Stomach (tissue), 4 donors: Measurements from ENCODE around the gene LSG1.

Experiments used
- CTCF ChIP-seq, 7 experiments: fragments of 450-650 bp in 4 of 7; fragments of 200-600 bp in 3 of 7; sonication (generic) in 3 of 7; IDR thresholded peaks; one replicate each; pipeline ENCODE4 v1.5.1; 2016 to 2019; ENCODE audit warnings: antibody characterized with exemption in 7 of 7, control low read depth in 2 of 7, mild to moderate bottlenecking in 1 of 7
- EP300 ChIP-seq: sonication (generic); formaldehyde crosslinking; IDR thresholded peaks from one replicate; pipeline ENCODE4 v1.6.1; 2017; ENCODE audit warnings: antibody characterized with exemption
- POLR2A ChIP-seq, 4 donors: fragments of 450-650 bp; IDR thresholded peaks; one replicate each; pipeline ENCODE4 v1.6.1; 2016; ENCODE audit warnings: antibody characterized with exemption in 4 of 4, control low read depth in 2 of 4, mild to moderate bottlenecking in 1 of 4, moderate library complexity in 1 of 4
- POLR2AphosphoS5 ChIP-seq, 3 donors: sonication (generic); formaldehyde crosslinking; IDR thresholded peaks; one replicate each; pipeline ENCODE4 v1.6.1; 2016; ENCODE audit warnings: antibody characterized with exemption in 3 of 3

GRCh38 chr3:194640829-194641228, 31.2 kb downstream of the LSG1 start:
- no peak for TF ChIP-seq CTCF (IDR thresholded peaks at IDR 0.05)
- TF ChIP-seq POLR2A (IDR thresholded peaks at IDR 0.05): no peak
- TF ChIP-seq POLR2AphosphoS5 (IDR thresholded peaks at IDR 0.05): no peak
- no peak for TF ChIP-seq EP300
